ENCODE measurements around the gene TARS3.
"Not testable (repeated sequence)": the region's sequence is repeated elsewhere in the genome, so short reads cannot be mapped to it uniquely, and the experiment has no call there.

TARS3 gene

DNA sequence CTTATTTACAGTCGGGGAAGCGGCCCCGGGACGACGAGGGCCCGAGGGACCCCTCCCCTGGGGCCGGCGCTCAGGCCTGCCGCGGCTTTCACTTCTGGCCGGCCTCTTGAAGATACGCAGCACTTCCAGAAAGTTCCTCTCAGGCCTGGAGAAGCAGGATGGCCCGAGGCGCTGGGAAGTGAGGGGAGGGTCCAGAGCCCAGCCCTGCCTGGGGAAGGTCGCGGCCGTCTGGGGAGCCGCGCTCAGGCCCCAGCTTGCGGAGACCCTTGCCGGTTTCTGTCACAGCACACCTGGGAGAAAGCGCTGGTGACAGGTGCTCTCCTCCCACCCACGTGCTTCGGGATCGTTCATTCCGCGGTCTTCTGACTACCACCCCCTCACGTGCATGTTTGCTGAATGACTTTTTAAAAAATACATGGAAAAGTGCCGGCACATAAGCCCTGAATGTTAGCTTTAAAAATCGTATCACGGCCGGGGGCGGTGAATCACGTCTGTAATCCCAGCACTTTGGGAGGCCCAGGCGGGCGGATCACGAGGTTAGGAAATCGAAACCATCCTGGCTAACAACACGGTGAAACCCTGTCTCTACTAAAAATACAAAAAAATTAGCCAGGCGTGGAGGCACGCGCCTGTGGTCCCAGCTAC lies 71.4 kb downstream of the TARS3 start:
- peak; percentile 41 for DNase-seq

DNA sequence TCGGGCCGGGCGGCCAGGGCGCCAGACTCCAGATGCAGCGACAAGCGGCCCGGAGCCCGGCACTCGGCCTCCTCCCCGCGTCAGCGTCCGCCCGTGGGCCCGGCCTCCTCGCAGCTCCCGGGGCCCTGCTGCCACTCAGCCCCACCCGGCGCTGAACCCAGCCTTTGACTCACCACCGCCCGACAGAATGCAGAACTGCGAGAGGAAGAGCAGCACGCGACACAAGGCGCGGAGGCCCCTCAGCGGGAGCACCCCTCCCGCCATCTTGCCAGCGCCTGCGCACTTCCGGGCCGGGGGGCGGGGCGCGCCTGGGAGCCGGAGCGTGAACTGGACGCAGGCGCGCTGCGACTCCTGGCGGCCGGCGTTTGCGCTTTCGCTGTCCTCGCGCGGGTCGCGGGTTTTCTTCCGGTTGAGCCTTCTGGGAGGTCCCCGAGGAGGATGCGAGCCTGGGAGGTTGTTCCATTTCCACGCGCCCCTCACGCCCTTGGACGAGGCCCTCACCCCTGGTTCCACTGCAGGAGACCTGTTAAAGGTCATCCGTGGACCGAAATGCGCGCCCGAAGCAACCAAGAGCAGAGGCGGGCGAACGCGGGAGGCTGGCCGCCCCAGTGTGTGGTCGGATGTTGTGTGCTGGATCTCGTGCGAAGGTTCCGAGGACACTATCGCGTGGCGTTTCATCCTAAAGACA lies 72.0 kb downstream of the TARS3 start, which contains the start of gene TM2D3:
TSS of gene TM2D3 (minus strand) at position 284 of the 688 bp plus-strand sequence. CDS start at position 264, 20 bp downstream.
- DNase-seq, result peak; percentile 98

DNA sequence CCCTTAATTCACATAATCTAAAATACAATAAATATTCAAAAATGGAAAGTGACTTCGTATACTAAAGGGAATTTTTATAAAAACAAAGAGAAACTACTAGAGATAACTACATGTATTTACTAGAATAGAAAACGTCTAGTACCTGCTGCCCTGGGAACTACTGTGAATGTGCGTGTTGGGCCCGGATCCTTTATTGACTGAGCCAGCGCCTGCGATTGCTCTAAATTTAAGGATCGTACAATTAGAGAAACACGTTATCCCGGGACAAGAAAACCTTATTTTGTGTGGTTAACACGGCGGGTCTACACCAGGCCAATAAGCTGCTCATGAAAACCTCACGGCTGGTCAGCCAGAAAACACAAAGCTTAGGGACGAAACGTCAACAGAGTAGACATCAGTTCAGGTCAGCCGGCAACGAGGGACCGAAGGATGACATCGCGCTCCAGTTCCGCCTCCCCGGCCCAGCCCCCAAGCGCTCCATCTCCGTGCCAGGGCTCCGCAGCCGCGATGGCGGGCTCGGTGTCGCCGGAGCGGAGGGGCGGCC lies 72.6 kb downstream of the TARS3 start:
- DNase-seq, result peak; percentile 64

DNA sequence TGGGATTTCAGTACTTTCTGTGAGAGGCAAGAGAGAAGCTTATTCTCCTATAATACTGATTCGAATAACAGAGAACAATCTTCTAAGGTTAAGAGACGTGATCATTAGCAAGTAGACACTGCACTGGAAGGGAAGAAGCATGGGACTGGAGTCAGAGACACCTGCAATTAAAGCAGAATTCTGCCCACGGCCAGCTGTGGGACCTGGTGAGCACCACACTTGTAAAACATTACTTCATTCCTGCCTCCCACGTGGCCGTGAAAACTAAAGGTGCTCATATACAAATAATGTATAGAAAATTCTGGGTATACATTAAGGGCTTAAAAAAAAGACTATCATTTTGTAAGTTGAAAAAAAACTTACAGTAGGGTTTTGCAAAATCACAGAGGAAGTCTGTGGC lies 74.1 kb downstream of the TARS3 start:
- no peak for DNase-seq

DNA sequence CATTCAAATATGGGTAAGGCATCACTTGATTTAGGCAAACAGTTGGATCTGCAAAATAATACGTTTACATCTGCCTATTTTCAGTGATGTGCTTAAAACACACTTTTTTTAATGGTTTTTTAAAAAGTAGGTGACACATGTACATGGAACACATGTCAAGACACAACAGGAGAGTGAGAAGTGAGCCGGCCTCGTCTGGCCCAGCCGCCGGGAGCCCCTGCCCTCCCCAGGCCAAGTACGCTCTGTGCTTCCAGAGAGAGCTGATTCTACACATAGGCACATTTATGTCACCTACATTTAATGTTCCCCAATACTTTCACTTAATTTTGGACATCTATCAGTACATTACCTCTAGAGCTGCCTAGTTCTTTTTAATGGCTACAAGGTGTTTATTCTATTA lies 75.9 kb downstream of the TARS3 start:
- no peak for DNase-seq

DNA sequence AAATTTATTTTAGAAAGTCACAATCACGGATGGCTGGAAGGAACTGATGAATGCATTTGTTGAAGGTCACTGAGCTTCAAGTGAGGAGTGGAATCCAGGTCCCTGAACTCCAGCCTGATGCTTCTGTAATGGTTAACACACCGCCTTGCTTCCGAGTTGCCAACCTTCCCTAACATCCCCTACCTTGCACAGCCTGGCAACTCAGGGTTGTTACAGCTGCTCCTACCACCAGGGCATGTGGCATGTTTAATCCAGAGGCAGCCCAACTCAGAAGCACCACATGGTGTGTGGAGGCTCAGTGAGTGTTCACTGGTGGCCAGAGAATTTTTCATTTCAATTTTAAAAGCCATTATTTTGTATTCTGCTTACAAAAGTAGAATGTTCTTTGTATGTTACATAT lies 77.0 kb downstream of the TARS3 start:
- DNase-seq, result no peak

DNA sequence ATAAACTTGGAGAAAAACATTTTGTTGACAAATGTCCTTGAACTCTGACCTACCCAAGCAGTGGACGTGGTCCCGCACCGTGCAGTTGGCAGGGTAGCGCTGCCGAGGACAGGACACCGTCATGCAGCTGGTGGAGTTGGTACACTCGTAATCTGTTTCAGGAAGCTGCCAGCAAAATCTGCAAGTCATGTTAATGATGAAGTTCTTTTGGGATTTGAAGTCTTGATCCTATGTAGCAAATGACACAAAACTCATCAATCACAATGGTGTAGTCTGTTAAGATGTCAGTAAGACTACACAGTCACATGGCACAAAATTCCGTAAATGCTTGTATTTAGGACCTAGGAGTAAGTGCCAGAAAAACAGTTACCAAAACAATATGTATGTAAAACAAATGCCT lies 77.6 kb downstream of the TARS3 start:
- DNase-seq, result no peak

DNA sequence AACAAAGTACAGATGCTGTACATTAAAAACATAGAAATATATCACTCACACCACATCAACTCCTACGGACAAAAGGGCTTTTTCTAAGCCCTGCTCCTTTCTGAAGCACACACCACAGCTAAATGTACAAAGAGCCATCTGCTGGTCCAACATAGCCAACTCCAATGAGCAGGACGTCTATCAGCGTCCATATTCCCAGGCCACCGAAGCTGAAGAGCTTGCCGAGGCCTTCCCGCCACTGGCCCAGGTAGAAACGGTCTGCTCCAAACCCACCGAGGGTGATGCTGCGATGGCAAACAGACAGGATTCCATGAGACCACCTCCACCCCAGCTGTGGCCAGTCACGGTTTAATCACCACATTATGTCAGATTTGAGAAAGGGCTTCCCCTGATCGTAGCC lies 81.9 kb downstream of the TARS3 start:
- DNase-seq, result no peak

DNA sequence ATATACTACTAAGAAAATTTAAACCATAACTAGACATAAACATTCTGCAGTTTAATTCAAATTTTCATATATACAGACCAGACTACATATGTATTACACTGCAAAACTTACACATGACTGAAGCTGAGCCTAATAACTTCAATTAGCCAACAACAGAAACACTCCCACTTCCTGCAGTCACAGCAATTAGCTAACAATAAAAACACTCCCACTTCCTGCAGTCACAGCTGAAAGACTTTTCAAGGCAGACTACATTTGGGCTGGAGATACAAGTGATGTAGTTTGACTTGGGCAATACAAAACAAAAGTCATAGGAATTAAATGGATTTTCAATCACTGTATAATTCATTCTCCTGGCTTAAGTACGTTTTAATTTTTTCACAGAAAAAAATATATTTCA lies 82.4 kb downstream of the TARS3 start:
- DNase-seq, result peak; percentile 54

DNA sequence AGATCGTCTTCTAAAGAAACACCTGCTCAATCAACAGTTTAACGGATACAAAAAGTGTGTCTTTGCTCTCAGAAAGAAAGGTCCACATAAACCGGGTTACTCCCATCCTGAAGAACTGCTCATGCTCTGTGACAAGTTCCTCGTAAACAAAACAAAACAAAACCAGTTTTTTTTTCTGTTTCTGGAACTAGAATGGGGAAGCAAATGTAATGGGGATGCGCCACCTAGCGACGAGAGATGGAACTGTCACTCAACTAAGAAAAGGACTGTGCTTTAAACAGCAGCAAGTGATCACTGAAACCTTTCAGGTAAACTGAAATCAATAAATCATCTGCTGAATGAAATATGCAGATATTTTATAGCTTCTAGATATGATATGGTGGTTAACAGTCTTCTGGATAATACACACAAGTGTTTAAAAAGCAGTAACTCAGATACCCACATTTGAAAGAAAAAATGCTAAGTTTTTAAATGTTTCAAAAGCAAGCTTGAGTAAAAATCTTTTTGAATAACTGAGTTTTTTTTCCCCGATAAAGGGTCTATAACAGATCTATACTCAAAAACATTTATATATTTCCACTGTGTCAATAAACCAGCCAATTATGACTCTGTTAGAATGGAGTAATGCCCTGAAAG lies 83.0 kb downstream of the TARS3 start:
- DNase-seq, result peak; percentile 79

DNA sequence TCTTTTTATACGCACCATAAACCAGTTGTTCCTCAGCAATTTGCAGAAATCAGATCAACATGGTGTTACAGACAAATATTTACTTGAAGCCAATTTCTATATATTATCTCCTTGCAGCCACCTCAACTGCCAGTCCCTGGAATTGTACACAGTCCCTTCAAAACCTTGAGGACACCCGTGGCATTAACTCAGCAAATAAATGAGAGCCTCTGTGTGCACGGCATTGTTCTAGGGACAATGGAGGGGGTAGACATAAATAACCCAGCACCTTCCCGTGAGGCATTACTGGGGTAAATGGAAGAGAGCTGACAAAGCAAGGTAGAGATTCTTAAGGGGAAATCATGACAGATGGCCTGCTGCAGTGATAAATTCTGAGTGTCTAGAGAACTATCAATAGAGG lies 84.6 kb downstream of the TARS3 start:
- DNase-seq, result no peak

DNA sequence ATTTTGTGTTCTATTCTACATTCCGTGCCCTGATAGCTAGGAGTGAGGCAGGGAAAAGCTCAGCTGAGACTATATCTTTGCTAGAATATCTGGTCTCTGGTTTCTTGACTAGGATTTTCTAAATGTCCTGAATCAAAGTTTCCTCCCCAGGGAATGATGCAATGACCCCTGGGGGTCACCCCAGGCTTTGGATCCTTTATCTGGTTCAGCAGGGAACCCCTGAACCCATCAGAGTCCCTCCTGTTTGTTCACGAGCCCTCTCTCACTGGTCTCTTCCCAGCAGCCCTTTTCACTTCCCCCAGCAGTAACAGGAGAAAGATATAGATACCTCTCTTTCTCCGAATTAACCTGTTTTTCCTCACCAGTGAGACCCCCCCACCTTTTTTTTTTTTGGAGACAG lies 86.4 kb downstream of the TARS3 start:
- no peak for DNase-seq

DNA sequence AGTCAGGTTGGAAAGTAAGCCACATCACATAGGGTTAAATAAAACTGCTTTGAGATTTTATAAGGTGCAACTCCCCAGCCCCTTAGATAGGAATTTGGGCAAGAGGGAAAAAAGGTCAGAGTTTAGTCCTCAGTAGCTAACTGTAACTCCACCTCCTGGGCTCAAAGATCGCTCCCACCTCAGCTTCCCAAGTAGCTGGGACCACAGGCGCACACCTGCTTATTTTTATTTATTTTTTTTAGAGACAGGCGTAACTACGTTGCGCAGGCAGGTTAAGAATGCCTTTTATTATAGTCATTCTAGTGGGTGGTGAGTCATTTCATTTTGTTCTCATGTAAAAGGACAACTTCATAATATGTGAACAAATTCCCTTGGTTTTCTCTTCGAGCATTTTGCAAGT lies 86.8 kb downstream of the TARS3 start:
- DNase-seq, result no peak

DNA sequence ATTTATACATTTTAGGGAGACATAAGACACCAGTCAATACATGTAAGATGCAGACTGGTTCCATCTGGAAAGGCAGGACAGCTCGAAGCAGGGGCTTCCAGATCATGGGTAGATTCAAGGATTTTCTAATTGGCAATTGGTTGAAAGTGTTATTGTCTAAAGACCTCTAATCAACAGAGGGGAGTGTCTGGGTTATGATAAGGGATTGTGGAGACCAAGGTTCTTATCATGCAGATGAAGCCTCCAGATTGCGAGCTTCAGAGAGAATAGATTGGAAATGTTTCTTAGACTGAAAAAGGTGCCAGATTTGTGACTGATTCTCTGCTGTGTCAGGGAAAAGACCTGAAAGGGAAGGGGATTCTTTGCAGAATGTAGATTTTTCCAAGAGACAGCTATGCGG lies 87.2 kb downstream of the TARS3 start:
- DNase-seq, result no peak

DNA sequence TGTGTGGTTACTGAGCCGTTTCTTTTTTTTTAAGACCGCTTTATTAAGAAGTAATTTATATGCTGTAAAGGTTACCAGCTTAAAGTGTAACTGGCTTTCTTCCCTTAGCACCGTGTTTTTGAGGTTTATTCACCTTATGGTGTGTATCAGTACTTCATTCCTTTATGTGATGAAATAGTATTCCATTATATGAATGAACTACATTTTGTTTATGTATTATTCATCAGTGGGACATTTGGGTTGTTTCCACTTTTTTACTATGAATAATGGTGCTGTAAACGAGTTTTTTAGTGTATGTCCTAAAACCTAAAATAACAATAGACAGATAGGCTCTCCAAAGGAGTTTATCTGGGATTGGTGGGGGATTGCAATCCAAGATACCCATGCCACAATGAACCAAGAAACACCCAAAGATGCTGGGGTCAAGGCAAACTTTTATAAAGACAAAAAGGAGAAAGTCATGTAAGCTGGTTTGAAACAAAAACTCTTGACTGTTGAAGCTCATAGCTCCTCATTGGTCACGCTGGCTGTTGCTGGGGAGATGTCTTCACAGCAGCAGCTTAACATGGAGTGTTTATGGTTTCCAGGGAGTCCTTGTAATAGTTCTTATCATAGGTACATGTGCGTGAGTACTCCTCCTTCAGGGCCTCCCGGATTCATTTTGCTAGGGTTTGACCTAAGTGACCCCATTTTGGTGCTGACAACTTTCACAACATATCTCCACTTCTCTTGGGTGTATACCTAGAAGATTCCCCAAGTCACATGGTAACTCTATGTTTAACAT lies 88.1 kb downstream of the TARS3 start:
- no peak for DNase-seq

DNA sequence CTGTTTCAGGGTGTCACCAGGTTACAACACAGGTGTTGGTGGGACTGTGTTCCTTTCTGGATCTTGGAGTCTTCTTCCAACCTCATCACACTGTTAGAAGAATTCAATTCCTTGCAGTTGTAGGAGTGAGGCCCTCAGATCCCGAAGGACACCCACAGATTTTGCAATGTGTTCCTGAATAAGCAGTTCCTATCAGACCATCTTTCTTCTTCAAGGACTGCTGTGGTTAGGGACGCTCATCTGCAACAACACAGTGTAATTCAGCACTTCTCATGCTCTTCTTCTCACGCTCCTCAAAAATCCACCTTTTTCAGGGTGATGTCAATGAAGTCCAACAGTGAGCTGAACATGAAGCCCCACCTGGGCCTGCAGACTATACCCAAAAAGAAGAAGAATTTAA lies 90.9 kb downstream of the TARS3 start:
- no peak for DNase-seq

DNA sequence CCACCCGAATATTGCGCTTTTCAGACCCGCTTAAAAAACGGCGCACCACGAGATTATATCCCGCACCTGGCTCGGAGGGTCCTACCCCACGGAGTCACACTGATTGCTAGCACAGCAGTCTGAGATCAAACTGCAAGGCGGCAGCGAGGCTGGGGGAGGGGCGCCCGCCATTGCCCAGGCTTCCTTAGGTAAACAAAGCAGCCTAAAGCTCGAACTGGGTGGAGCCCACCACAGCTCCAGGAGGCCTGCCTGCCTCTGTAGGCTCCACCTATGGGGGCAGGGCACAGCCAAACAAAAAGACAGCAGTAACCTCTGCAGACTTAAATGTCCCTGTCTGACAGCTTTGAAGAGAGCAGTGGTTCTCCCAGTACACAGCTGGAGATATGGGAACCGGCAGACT lies 97.5 kb downstream of the TARS3 start:
- DNase-seq, result not testable (repeated sequence)

DNA sequence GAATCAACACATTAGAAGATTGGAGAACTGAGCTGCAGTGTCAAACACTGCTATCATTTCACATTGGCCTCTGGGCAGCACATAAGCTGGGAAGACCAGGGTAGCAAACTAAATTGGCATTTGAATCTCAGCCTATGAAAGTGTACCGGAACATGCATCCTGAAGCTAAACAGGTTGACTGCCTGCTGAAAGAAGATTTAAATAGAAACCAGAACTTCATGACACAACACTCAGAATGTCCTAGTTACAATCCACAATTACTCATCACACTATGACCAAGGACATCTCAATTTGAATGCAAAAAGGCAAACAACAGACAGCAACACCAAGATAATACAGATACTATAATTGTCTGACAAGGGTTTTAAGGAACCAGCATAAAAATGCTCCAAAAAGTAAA lies 98.3 kb downstream of the TARS3 start:
- no peak for DNase-seq

DNA sequence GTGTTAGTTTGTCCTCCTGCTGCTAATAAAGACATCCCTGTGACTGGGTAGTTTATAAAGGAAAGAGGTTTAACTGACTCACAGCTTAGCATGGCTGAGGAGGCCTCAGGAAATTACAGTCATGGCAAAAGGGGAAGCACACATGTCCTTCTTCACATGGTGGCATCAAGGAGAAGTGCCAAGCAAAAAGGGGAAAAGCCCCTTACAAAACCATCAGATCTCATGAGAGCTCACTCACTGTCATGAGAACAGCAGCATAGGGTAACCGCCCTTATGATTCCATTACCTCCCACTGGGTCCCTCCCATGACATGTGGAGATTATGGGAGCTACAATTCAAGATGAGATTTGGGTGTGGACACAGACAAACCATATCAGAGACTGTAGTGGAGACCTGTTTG lies 99.1 kb downstream of the TARS3 start:
- no peak for DNase-seq

DNA sequence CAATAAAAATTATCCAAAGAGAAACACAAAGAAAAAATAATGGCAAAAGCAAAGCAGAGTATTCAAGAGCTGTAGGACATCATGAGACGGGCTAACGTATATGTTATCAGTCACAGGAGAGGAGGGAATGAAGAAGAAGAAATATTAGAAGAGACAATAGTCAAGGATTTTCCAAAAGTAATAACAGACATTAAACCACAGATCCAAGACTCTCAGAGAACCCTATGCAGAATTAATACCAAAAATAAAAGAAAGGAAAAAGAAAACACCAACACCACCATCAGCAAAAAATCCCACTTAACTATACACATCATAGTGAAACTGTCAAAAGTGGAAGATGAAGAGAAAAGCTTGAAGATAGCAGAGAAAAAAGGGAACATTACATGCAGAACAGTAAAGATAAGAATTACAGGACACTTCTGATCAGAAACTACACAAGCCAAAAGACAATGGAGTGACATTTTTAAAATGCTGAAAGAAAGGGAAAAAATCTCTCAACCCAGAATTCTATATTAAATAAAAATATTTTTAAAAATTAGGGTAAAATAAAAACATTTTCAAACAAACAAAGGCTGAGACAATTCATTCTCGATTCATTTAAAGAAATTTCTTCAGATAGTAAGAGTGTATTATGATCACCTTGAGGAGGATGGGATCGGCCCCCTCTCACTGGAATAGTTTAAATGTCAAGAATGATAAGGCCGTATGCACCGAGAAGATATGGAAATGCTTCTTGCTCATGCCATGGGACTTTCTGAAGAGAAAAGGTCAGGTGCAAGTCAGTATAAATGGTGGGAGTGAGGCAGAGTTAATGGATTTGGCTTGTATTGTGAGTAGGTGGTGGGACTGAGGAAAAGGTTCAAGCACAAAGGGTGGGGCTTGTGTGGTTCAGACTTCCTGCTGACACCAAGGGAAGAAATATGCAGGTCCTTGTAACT lies 100.6 kb downstream of the TARS3 start:
- no peak for DNase-seq

DNA sequence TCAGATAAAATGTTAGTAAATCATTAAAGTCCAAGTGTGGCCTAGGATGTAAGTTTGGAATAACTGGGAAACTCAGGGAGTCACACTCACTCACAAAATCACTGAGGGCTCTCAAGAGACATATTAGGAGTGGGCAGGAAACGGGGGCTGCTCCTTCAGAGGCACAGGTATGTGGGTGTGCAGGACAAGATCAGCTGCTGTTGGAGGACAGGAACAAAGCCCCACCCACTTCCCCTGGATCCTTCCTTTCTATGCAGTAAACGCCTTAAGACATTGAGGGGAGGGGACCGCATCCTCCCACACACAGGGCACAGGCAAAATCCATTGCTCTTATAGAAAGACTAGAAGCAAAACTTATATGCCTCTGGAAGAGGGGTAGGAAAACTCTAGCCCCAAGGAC lies 102.3 kb downstream of the TARS3 start:
- DNase-seq, result no peak

DNA sequence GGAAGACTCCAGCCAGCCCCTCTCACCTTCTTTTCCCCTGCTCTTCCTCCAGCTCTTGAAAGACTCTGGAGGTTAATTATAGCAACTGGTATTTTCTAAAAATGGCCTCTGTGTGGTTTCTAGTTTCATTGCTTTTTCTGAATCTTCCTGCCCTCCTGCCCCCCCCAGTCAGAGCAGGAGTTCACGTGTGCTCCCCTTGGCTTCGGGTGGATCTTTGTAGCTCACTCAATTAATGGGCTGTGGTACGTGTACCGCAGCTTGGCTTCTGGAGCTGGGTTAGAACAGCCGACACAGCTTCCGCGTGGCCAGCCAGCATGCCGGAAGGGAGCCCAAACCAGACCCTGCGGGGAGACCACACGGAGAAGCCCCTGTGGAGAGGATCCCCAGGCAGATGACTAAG lies 103.6 kb downstream of the TARS3 start:
- peak; percentile 30 for DNase-seq
